IMR-90 (cell line): ENCODE data around the gene TTLL8. TPM values are rescaled to one million over a fixed set of nuclear protein-coding genes. Genes with fewer than 3 reads are reported as not detected.

ENCODE experiments used
- ATAC-seq: fragments of 200-7000 bp; cut with Tn5 transposase; 2 replicates; pipeline ENCODE4 v1.9.1; 2020; ENCODE audit warnings: low read depth, mild to moderate bottlenecking, moderate library complexity
- BruUV-seq: library from RNA; stranded (reverse); fragments of 400-500 nt; replicated peaks from 2 replicates; lab custom pipeline; 2021; lab: Mats Ljungman, UMichigan
- CTCF ChIA-PET: fragments of 300-600 bp; formaldehyde crosslinking; extraction: SDS; loops from one replicate; lab custom pipeline; 2021; ENCODE audit warnings: antibody characterized with exemption; lab: Yijun Ruan, JAX
- POLR2A ChIA-PET: fragments of 300-600 bp; sonication (Branson Sonifier 250); formaldehyde crosslinking; loops from one replicate; lab custom pipeline; 2022; ENCODE audit warnings: antibody characterized with exemption; ENCODE audit not compliant: unreplicated experiment; lab: Charles Lee
- DNase-seq: peaks from one replicate; pipeline ENCODE4 v3.0.0; 2013
- H2AFZ ChIP-seq: replicated peaks from 2 replicates; pipeline ENCODE3; 2013; ENCODE audit warnings: low read length, mild to moderate bottlenecking; ENCODE audit not compliant: poor library complexity
- H2AK5ac ChIP-seq: 2 replicates; pipeline ENCODE4 v1.6.1; 2013; ENCODE audit warnings: low read depth, low read length, inconsistent platforms
- H2AK9ac ChIP-seq: replicated peaks from 2 replicates; pipeline ENCODE3; 2013; ENCODE audit warnings: mild to moderate bottlenecking, low read depth, low read length, moderate library complexity; ENCODE audit not compliant: poor library complexity
- H2BK120ac ChIP-seq: 2 replicates; pipeline ENCODE4 v1.6.1; 2013; ENCODE audit warnings: low read depth, low read length, inconsistent platforms
- H2BK15ac ChIP-seq: 3 replicates; pipeline ENCODE4 v1.6.1; 2013; ENCODE audit warnings: low read depth, low read length, inconsistent platforms
- H2BK20ac ChIP-seq: 2 replicates; pipeline ENCODE4 v1.6.1; 2013; ENCODE audit warnings: low read depth, mild to moderate bottlenecking, inconsistent platforms, low read length, moderate library complexity
- H2BK5ac ChIP-seq: 2 replicates; pipeline ENCODE4 v1.6.1; 2013; ENCODE audit warnings: mild to moderate bottlenecking, low read depth, low read length, inconsistent platforms; ENCODE audit not compliant: poor library complexity, severe bottlenecking
- H3K14ac ChIP-seq: replicated peaks from 2 replicates; pipeline ENCODE4 v1.6.1; 2013; ENCODE audit warnings: low read depth, low read length, inconsistent platforms
- H3K18ac ChIP-seq: 2 replicates; pipeline ENCODE4 v1.6.1; 2013; ENCODE audit warnings: low read depth, low read length, control low read depth
- H3K23ac ChIP-seq: 2 replicates; pipeline ENCODE4 v1.6.1; 2013; ENCODE audit warnings: low read depth, low read length, inconsistent platforms
- H3K27ac ChIP-seq: 2 replicates; pipeline ENCODE4 v1.5.1; 2013; ENCODE audit warnings: mild to moderate bottlenecking, control low read depth, low read length; ENCODE audit not compliant: insufficient read depth
- H3K27me3 ChIP-seq: 2 replicates; pipeline ENCODE4 v1.6.1; 2013; ENCODE audit warnings: low read length; ENCODE audit not compliant: control insufficient read depth, insufficient read depth
- H3K36me3 ChIP-seq: 2 replicates; pipeline ENCODE4 v1.6.1; 2013; ENCODE audit warnings: low read length, mixed read lengths; ENCODE audit not compliant: control insufficient read depth, insufficient read depth
- H3K4ac ChIP-seq: 2 replicates; pipeline ENCODE4 v1.6.1; 2013; ENCODE audit warnings: low read depth, low read length, inconsistent platforms
- H3K4me1 ChIP-seq: 2 replicates; pipeline ENCODE4 v1.6.1; 2013; ENCODE audit warnings: low read length, mixed read lengths; ENCODE audit not compliant: control insufficient read depth, insufficient read depth
- H3K4me2 ChIP-seq: 2 replicates; pipeline ENCODE4 v1.6.1; 2013; ENCODE audit warnings: low read depth, mild to moderate bottlenecking, control low read depth, low read length, moderate library complexity
- H3K4me3 ChIP-seq: 2 replicates; pipeline ENCODE4 v1.5.1; 2013; ENCODE audit warnings: low read depth, mild to moderate bottlenecking, control low read depth, low read length, moderate library complexity; ENCODE audit not compliant: insufficient read depth
- H3K56ac ChIP-seq: 2 replicates; pipeline ENCODE4 v1.6.1; 2013; ENCODE audit warnings: low read length, inconsistent platforms; ENCODE audit not compliant: insufficient read depth; ENCODE audit errors: extremely low read depth
- H3K79me1 ChIP-seq, 2 experiments: 2 replicates each; pipeline ENCODE4 v1.6.1; 2013; ENCODE audit warnings: low read length in 2 of 2, inconsistent platforms in 1 of 2, low read depth in 1 of 2
- H3K9ac ChIP-seq: 2 replicates; pipeline ENCODE4 v1.6.1; 2013; ENCODE audit warnings: low read depth, low read length, control low read depth
- H3K9me1 ChIP-seq: 2 replicates; pipeline ENCODE4 v1.6.1; 2013; ENCODE audit warnings: low read length, inconsistent platforms; ENCODE audit not compliant: insufficient read depth
- H3K9me3 ChIP-seq: 2 replicates; pipeline ENCODE4 v1.6.1; 2013; ENCODE audit warnings: low read length; ENCODE audit not compliant: control insufficient read depth, insufficient read depth
- H4K20me1 ChIP-seq: 2 replicates; pipeline ENCODE4 v1.6.1; 2013; ENCODE audit warnings: low read length, inconsistent platforms; ENCODE audit not compliant: insufficient read depth
- H4K5ac ChIP-seq: 2 replicates; pipeline ENCODE4 v1.6.1; 2013; ENCODE audit warnings: mild to moderate bottlenecking, low read depth, low read length, control low read depth
- H4K8ac ChIP-seq, 2 experiments: 2 replicates each; pipeline ENCODE4 v1.6.1; 2013; ENCODE audit warnings: low read depth in 2 of 2, low read length in 2 of 2, control low read depth in 1 of 2, inconsistent platforms in 1 of 2
- H4K91ac ChIP-seq: 2 replicates; pipeline ENCODE4 v1.6.1; 2013; ENCODE audit warnings: low read depth, low read length, inconsistent platforms; ENCODE audit not compliant: insufficient read depth
- CHD1 ChIP-seq: IDR thresholded peaks from 2 replicates; pipeline ENCODE4 v1.6.1; 2012; ENCODE audit warnings: low read depth, low read length, improper control_type of control experiment
- FOS ChIP-seq: fragments of 150-350 bp; IDR thresholded peaks from 2 replicates; pipeline ENCODE4 v1.6.1; 2016; ENCODE audit warnings: low read depth, low read length
- WGBS, 2 experiments: methylation state at CpG; one replicate each; pipeline versions ENCODE4 v1.1.5 to v1.1.7; 2013; ENCODE audit warnings: missing lambda C conversion rate in 2 of 2; ENCODE audit not compliant: insufficient read length in 1 of 2; ENCODE audit errors: extremely low coverage in 2 of 2; 5-methylcytosine and 5-hydroxymethylcytosine counted together
- dilution Hi-C: fragments of 300-500 bp; cut with HindIII; formaldehyde crosslinking; loops from one replicate; pipeline ENCODE4 v1.14.3; 2018; ENCODE audit warnings: low sequenced_read_pairs; ENCODE audit not compliant: unreplicated experiment
- in situ Hi-C: fragments of 300-500 bp; cut with MboI; formaldehyde crosslinking; loops from 3 replicates; pipeline ENCODE4 v1.14.3; 2019; ENCODE audit warnings: low sequenced_read_pairs, inconsistent platforms, mixed read lengths
- intact Hi-C: fragments of 100-400 bp; cut with micrococcal nuclease; formaldehyde crosslinking; loops from 2 replicates; pipeline ENCODE4 v1.10.0; 2022
- polyA plus RNA-seq, 3 experiments: library from polyadenylated mRNA; depleted of rRNA; stranded (reverse); fragments of >200 nt; gene quantifications; 2 replicates each; pipeline ENCODE4 v1.2.3, GENCODE V29; 2012; ENCODE audit warnings: low replicate concordance in 1 of 3
- total RNA-seq: library from RNA; depleted of rRNA; stranded (reverse); fragments of >200 nt; gene quantifications from 2 replicates; pipeline ENCODE4 v1.2.3, GENCODE V29; 2012

Gene TTLL8
- total and polyA plus RNA-seq, 2 of the 4 experiments (the other 2 are of a cell fraction) = not detected

DNA sequence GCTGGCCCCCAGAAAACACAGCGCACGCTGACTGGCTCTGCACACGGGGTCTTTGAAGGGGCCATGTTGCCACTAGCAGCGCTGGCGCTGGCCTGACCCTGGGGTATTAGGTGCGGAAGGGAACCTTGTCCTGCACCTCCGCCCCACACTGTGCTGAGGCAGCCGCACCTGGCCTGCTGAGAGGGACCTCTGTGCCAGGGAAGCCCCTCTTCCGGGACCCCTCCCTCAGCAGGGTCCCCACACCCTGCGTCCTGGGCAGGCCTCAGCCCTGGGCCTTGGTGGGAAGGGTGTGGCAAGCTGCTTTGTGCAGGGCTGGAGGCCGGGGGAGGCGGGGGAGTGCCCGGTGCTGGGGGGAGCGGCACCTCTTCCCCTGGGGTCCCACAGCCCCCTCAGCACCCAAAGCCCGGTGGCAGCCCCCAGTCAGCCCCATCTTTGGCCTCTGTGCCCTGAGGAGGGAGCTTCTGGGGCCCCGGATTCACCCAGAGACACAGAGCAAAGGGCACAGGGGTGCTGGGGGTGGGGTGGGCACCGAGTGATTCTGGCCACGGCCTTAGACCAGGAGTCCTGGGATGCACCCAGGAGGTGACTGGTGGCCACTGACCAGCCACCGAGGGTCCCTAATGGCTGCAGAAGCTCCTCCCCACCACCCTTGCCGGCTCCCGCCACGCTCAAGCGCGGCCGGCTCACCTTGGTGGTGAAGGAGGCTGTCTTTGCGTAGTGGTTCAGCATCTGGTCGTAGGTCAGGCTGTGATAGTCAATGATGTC, 11.4 kb downstream of the TTLL8 start:
- Histone ChIP-seq H4K5ac (no peak overlapping the region), H3K79me1 (no peaks in the 10 kb centered on the region), H3K56ac (no peak overlapping the region), H3K9me1 (no peaks in the 10 kb centered on the region), H2BK15ac (no peak overlapping the region), H3K9ac (no peak overlapping the region), H3K27me3 (peaks cover 44% of the 10 kb centered on the region), H4K8ac (no peak overlapping the region), H3K4me1 (no peaks in the 10 kb centered on the region), H4K91ac (no peak overlapping the region), H3K14ac (no peak overlapping the region), H2AK5ac (no peak overlapping the region), H2BK20ac (no peak overlapping the region), H3K23ac (no peak overlapping the region), H3K27ac (no peak overlapping the region), H3K4me2 (no peak overlapping the region), H2BK120ac (no peak overlapping the region), H2AFZ (no peak overlapping the region), H2BK5ac (no peak overlapping the region), H3K4ac (no peak overlapping the region), H3K4me3 (no peak overlapping the region), H4K20me1 (no peaks in the 10 kb centered on the region), H3K36me3 (no peaks in the 10 kb centered on the region), H2AK9ac (no peak overlapping the region), H3K9me3 (peaks cover 6% of the 10 kb centered on the region), H3K18ac (no peak overlapping the region)
- no peak for ATAC-seq
- CTCF ChIA-PET = interaction anchor here (1.0 kb wide), 1 partner anchor 16 kb away, joined by 3 read pairs; no protein-coding TSS in a partner anchor
- in situ Hi-C loops (no loop called here), intact Hi-C loops (no loop called here), dilution Hi-C loops (no loop called here)
- TF ChIP-seq FOS (no peak), CHD1 (no peak)
- WGBS, 2 experiments = 82% methylated on average over 2 of the region's 27 CpGs; no CpG with 5 or more reads in 1 of the 2 experiments
- BruUV-seq = no TSS peak
- DNase-seq = no peak
- POLR2A ChIA-PET = no interaction called here
